Right lung (tissue), 5 donors: ENCODE measurements around the gene C9orf153. TPM values are rescaled to one million over a fixed set of nuclear protein-coding genes. Genes with fewer than 3 reads are reported as not detected.
A peak's percentile ranks its signal among the peaks of the same experiment; 100 is the strongest.
"Not testable (repeated sequence)": the region's sequence is repeated elsewhere in the genome, so short reads cannot be mapped to it uniquely, and the experiment has no call there.

Experiments used
- DNase-seq, 2 donors: peaks; one replicate each; pipeline ENCODE4 v3.0.0-alpha.2; 2013
- polyA plus RNA-seq, 5 donors: library from polyadenylated mRNA; unstranded; fragments of 120-200 nt; gene quantifications; one replicate each; pipeline versions ENCODE4 v1.2.1 to v1.2.3, GENCODE V29; 2013; ENCODE audit warnings: inconsistent platforms in 1 of 5, low replicate concordance in 1 of 5; ENCODE audit not compliant: insufficient read length in 5 of 5, insufficient read depth in 1 of 5

The C9orf153 gene
- polyA plus RNA-seq, 5 donors = 0.43 to 1.4 (median 0.54) TPM

DNA sequence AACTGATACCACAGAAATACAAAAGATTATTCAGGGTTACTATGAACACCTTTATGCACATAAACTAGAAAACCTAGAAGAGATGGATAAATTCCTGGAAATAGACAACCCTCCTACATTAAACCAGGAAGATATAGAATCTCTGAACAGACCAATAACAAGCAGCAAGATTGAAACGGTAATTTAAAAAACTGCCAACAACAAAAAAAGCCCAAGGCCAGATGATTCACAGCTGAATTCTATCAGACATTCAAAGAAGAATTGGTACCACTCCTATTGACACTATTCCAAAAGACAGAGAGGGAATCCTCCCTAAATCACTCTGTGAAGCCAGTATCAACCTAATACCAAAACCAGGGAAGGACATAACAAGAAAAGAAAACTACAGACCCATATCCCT is 68.8 kb downstream of the C9orf153 start:
- not testable (repeated sequence) for DNase-seq

GRCh38 chr9:86187121-86187520 is 72.3 kb downstream of the C9orf153 start:
- no peak for DNase-seq

- DNase-seq = no peak
Observed at GRCh38 chr9:86186696-86187095, 72.8 kb downstream of the C9orf153 start.

- no peak for DNase-seq
Observed at GRCh38 chr9:86185872-86186271, 73.6 kb downstream of the C9orf153 start.

GRCh38 chr9:86184138-86184524 is 75.3 kb downstream of the C9orf153 start:
- no peak for DNase-seq

DNA sequence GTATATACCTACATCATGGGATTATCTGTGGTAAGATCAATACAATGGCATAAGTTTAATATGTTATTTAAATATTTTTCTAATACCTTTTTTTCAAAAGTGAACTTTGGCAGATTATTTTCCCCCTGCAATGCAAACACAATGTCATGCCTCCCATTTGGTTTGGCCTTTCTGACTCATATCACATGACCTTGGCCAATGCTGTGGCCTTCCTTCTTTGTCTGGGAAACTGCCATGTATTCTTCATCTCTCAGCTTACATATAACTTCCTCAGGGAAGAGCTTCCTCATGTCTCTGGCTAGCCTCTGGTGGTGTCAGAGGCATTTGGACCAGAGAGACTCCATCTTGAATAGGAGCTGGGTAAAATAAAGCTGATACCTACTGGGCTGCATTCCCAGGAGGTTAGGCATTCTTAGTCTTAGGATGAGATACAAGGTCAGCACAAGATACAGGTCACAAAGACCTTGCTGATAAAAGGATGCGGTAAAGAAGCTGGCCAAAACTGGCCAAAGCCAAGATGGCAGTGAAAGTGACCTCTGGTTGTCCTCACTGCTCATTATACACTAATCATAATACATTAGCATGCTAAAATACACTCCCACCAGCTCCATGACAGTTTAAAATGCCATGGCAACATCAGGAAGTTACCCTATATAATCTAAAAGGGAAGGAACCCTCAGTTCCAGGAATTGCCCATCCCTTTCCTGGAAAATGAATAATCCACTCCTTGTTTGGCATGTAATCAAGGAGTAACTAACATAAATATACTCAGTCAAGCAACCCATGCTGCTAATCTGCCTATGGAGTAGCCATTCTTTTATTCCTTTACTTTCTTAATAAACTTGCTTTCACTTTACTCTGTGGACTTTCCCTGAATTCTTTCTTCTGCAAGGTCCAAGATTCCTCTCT is 76.0 kb downstream of the C9orf153 start:
- no peak for DNase-seq

- no peak for DNase-seq
Observed at GRCh38 chr9:86181379-86182315, 77.8 kb downstream of the C9orf153 start.

- no peak for DNase-seq
Observed at GRCh38 chr9:86178503-86178902, 81.0 kb downstream of the C9orf153 start.

DNA sequence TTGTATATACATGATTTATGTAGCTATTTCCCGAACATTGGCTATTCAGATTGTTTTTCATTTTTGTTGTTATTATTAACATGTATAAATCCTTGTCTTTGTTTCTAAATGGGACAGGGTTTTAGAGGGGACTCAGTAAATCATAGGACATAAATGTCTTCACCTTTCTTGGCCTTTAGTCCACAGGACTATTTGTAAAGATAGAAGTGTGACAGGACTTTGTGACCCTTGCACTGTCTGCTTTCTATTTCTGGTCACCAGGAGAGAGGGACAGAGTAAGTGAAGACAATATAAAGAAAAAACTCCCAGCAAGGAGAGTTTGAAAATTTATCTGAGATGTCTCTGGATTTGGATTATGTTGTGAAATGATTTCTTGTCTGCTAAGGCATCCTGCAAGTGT is 81.5 kb downstream of the C9orf153 start:
- no peak for DNase-seq

DNA sequence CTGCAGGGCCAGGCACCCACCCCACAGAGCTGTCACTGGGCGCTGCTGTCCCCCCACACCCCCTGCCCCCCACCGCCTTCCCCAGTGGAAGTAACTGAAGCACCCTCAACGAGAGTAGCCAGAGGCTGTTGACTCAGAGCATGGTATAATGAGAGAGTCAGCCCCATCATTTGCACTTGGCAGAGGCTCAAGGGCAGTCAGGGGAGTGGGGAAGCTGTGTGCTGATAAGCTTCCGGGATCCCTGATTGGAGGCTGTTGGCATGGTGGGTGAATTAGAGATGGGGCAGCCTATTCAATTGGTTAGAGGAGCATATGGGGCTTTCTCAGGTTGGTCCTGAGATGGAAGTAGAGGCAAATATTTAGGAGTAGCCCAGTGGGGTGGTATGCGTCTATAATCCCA is 83.0 kb downstream of the C9orf153 start:
- DNase-seq = no peak

DNA sequence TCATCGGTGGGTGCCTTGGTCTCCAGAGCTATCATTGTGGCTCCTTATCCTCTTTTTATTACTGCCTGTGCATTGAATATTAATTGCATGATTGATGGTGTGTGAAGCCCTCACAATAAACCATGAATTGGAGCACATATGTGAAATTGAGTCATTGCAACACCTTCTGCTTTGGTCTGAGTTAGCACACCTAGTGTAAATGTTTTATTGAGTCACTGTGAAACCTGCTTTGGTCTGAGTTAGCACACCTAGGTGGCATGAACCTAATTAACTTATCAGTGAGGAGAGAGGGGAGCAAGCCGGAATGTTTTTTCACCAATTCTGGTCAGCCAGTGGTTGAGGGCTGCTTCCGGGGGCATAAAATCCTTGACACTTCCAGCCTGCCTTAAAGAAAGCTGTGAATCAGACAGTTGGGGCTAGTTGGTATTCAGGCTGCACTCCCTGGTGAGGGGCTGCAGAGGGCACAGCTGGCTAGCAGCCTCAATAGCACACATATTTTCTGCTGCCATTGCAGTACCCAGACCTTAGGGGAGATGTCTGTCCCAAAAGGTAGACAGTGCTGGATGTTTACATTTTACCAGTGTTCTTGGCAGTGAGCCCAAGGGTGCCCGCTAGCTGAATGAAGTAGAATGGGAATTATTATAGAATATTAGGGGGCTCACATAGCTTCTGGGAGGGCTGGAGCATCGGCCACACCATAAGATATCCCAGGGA is 83.6 kb downstream of the C9orf153 start:
- DNase-seq = peak in 1 of 2 donors; percentile 3

- DNase-seq = no peak
Observed at GRCh38 chr9:86175223-86175622, 84.2 kb downstream of the C9orf153 start.

Other genes with a start within 250 kb of the C9orf153 start
- 100 to 1,000 TPM in 4 of 5 donors, 10 to 100 TPM in 1; 92.3 to 116 (median 107) TPM for gene GOLM1, start 160.1 kb downstream of the C9orf153 start, polyA plus RNA-seq
- 10 to 100 TPM; 36.1 to 53.3 (median 46.8) TPM for gene ISCA1, start 22.9 kb upstream of the C9orf153 start, polyA plus RNA-seq
- gene TUT7, start 94.8 kb upstream of the C9orf153 start, polyA plus RNA-seq = 10 to 100 TPM; 18.7 to 33.2 (median 29.1) TPM